Right lobe of liver (tissue), 4 donors: ENCODE measurements around the gene HBD.

Experiments used
- CTCF ChIP-seq, 4 donors: fragments of 200-600 bp in 3 of 4; fragments of 450-650 bp in 1 of 4; IDR thresholded peaks; one replicate each; pipeline versions ENCODE4 v1.5.1 to v1.8.0; 2016 to 2022; ENCODE audit warnings: antibody characterized with exemption in 4 of 4, mild to moderate bottlenecking in 2 of 4
- POLR2A ChIP-seq: fragments of 450-650 bp; IDR thresholded peaks from one replicate; pipeline ENCODE4 v1.6.1; 2017; ENCODE audit warnings: antibody characterized with exemption, mild to moderate bottlenecking
- donor health status: DM: no; HTN: no; CAD: no.
- donor health status: DM: no; HTN: no; CAD: no.
- donor health status: DM: no; HTN: yes; CAD: no.

GRCh38 chr11:5280582-5281102, 46.4 kb upstream of the HBD start:
- no peak for TF ChIP-seq CTCF (IDR thresholded peaks at IDR 0.05)
- no peak for TF ChIP-seq POLR2A
